GM21528 (cell line): Measurements from ENCODE around the gene FAM107A.
A peak's percentile ranks its signal among the peaks of the same experiment; 100 is the strongest.
"Not testable (repeated sequence)": the region's sequence is repeated elsewhere in the genome, so short reads cannot be mapped to it uniquely, and the experiment has no call there.

Experiments
- ATAC-seq: cut with Tn5 transposase; IDR thresholded peaks from one replicate; pipeline ENCODE4 v1.9.1; 2021; ENCODE audit warnings: mild to moderate bottlenecking, moderate library complexity; ENCODE audit not compliant: unreplicated experiment, low FRiP score

FAM107A gene

GRCh38 chr3:58540176-58540858, 36.9 kb downstream of the FAM107A start:
- no peak for ATAC-seq

DNA sequence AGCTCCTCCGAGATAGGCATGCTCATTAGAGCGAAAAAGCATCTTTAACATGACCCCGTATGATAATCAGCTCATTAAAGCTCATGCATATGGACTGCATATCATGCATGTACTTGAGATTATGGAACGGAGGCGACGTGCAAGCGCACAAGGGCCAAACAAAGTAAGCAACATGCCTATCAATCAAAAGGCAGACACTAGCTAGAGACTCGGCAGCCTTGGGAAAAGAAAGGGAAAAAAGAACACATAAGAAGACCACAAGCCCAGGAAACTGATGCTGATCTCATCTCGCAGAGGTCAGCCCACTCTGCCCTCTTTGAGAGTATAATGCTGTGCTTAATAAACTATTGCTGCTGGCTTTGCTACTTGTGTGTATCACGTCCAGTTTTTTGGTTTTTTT, 37.6 kb downstream of the FAM107A start:
- ATAC-seq = no peak

- ATAC-seq = no peak
These were observed 39.5 kb downstream of the FAM107A start for GRCh38 chr3:58537412-58538301.

DNA sequence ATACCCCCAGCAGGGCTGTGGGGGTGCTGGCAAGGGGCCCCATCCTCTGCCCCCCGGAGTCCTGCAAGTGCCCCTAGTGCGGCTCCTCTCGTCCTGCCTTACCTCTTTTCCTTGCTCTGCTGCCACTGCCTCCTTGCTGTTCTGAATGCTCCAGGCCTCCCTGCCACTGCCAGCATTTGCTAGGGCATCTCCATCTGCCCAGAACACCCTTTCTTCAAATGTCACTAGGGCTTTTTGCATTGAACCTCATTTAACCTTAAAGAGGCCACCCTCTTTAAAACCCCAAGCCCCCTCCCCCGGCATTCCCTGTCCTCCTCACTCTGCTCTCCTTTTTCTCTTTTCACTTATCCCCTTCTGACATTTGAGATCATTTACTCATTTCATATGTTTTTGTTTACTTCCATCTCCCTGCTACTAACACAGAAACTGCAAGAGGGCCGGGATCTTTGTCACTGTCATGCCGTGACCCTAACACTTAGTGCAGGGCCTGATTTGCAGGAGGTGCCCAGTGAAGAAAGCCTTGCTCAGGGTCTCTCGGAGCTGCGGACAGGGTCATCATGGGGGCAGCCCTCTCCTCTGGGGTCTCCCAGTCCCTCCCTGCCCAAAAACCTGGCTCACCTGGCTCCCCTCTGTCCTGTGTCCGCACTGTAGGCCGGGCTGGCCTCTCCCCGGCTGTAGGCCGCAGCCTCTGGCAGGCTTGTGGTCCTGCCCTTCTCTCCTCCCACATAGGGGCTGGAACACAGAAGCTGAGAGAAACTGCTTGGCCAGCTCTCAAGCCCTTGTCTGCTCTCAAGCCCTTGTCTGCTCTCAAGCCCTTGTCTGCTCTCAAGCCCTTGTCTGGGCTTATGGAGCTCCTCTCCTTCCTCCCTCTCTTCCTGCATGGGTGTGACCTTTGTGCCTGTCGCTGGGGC, 40.4 kb downstream of the FAM107A start, which contains the start of gene ACOX2:
TSS of gene ACOX2 (minus strand) at position 690 of the 911 bp plus-strand sequence. CDS start 2,084 bp downstream, outside the sequence.
- ATAC-seq = no peak

DNA sequence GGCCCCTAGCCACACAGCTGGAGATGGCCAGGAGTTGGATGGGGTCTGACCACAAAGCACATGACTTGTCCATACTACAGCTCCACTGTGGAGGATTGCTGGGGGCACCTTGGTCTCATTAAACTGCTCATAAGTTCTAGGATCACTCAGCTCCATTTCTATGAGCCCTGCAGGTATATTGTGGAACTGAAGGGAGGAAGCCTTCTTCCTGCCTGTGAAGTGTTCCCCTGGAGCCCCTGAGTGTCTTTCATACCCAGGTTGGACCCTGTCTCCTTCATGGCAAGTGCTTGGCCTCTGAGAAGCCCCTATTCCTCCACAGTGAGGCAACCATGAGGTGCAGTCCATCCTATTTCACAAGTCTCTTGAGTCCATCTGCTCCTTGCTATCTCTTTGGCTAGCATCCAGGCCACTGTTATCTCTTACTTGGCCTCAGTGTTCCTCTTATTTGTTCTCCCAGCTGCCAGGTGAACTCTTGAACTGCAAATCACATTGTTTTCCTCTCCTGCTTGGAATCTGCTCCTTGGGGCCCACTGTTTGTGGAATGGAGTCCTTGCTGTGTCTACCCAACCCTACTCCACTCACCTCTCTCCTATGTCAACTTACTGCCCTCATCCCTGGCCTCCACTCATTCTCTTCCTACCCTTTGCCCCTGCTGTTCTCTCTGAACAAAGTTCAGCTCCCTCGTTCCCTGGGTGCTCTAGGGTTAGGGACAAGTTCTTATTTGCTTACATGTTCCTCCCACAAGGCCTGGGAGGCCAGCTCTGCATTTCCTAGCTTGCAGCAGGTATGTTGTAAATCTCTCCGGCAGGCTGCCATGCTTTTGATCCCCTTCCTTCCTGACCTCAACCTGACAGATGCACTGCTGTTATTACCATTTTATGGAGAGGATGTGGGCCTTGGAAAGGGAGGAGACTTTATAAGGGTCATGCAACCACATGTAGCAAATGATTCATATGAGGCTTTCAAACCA, 41.4 kb downstream of the FAM107A start:
- no peak for ATAC-seq

GRCh38 chr3:58534592-58535494, 42.3 kb downstream of the FAM107A start:
- no peak for ATAC-seq

DNA sequence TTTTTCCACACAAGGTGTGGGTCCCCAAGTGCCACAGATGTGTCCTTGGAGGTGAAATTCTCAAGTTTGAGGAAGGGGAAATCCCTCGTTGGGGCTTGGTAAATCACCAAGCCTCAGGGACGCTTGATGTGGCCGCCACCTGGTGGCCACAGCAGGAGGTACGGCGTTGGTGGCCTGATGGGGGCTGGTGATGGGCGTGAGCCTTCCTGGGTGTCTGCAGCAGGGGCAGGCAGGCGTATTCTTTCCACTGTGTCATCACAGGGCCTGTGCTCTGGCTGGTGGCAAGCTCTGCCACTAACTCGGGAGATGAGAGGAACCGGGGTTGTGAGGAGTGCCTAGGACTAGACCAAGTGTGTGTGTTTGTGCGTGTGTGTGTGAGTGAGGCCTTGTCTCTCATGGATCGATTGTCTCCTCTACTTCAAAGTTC, 44.4 kb downstream of the FAM107A start:
- ATAC-seq = peak; percentile 86

DNA sequence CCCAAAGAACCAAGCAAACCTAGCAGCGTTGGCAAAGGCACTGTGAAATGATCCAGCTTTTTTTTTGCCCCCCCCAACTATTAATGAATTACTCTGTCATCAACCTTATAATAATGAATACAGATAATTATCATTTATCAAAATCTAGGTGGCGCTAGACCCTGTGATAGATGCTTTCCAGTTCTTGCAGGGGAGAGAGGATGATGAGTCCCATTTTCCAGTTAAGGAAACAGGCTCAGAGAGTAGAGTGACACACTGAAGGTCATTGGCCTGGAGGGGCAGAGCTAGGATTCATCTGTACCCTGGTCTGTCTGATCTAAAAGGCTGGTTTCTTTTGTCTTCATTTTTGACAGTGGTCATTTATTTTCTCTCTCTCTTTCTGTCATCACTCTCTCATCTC, 45.2 kb downstream of the FAM107A start:
- ATAC-seq = no peak

DNA sequence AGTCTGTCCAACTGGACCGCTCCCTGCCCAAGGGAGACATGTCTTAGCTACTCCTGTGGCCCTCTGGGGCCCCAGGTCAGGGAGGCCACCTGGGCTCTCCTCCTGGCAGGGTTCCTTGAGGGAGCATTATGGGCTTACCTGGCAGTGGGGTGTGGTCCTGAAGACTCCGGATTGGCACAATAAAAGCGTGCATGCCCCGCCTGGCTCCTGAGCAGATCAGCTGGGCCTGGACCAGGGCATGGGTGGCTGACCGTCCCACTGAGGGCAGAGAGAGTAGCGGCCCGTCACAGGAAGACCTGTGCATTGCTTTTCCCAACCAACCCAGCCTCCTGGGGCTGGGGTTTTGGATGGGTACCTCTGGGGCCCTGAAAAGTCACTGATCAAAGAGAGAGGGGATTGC, 45.6 kb downstream of the FAM107A start:
- ATAC-seq = no peak

GRCh38 chr3:58530354-58530865, 46.8 kb downstream of the FAM107A start:
- ATAC-seq = no peak

- ATAC-seq = no peak
These were observed 47.5 kb downstream of the FAM107A start for GRCh38 chr3:58529516-58530353.

- no peak for ATAC-seq
These were observed 48.6 kb downstream of the FAM107A start for GRCh38 chr3:58528629-58529028.

DNA sequence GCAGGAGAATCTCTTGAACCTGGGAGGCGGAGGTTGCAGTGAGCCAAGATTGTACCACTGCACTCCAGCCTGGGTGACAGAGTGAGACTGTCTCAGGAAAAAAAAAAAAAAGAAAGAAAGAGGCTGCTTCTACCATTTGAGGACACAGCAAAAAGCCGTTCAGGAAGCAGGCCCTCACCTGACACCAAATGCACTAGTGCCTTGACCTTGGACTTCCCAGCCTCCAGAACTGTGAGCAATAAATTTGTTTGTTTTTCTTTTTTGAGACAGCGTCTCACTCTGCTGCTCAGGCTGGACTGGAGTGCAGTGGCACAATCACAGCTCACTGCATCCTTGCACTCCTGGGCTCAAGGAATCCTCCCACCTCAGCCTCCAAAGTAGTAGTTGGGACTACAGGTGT, 49.8 kb downstream of the FAM107A start:
- not testable (repeated sequence) for ATAC-seq

DNA sequence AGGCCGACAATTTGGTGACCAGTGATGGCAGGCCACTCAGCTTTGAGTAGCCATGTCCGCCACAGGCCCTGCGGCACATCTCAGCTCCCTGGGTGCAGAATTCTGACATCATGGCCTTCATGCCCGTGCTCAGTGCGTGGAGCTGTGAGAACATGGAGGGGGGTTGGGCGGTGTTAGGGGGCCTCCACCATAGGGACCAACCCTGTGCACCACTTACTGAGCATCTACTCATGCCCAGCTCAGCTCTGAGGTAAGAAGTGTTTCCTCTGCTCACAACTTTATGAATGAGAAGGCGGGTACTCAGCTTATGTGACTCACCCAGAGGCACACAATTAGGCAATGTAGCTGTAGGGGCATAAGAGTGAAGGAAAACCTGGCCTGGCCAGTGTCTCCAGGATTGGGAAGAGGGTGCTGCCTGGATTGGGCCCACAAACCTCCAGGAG, 50.7 kb downstream of the FAM107A start:
- ATAC-seq = no peak

DNA sequence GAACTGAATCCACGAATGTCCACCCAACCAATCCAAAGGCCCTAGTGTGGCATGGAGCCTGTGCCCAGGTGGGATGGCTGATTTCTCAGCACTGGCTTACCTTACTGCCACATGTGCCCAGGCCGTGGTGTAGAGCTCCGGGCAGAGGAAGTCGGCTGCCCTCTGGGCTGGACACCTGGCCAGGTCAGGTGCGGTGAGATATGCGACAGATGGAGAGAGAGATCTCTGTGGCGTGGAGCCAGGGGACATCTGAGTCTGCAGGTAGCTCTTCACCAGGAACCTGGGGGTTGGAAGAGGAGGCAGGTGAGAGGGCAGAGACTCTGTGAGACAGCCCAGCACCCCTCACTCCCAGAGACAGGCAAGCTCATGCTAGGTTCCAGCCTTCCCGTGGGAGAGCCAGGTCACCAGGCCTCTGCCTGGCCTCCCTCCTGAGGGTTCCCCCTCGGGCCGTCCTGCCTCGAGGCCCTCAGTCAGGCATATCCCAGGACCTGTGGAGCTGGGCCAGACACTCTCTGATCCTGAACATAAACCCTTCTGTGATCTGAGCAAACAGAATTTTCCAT, 52.8 kb downstream of the FAM107A start:
- no peak for ATAC-seq

GRCh38 chr3:58522759-58523425, 54.3 kb downstream of the FAM107A start:
- no peak for ATAC-seq
